HT-29 (cell line): ENCODE results near the gene LMBR1L. TPM values are rescaled to one million over a fixed set of nuclear protein-coding genes. Genes with fewer than 3 reads are reported as not detected.
A peak's percentile ranks its signal among the peaks of the same experiment; 100 is the strongest.
"Not testable (repeated sequence)": the region's sequence is repeated elsewhere in the genome, so short reads cannot be mapped to it uniquely, and the experiment has no call there.

Experiments used
- DNase-seq: peaks from one replicate; pipeline ENCODE4 v3.0.0-alpha.2; 2015; ENCODE audit warnings: low spot score
- total RNA-seq: library from RNA; depleted of rRNA; stranded (reverse); fragments of >200 nt; shearing (Covaris generic); gene quantifications from 2 replicates; pipeline ENCODE4 v1.2.3, GENCODE V29; 2014; rRNA removed

LMBR1L gene, protein sequence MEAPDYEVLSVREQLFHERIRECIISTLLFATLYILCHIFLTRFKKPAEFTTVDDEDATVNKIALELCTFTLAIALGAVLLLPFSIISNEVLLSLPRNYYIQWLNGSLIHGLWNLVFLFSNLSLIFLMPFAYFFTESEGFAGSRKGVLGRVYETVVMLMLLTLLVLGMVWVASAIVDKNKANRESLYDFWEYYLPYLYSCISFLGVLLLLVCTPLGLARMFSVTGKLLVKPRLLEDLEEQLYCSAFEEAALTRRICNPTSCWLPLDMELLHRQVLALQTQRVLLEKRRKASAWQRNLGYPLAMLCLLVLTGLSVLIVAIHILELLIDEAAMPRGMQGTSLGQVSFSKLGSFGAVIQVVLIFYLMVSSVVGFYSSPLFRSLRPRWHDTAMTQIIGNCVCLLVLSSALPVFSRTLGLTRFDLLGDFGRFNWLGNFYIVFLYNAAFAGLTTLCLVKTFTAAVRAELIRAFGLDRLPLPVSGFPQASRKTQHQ
- total RNA-seq: 16.1 and 24.6 TPM in 2 replicates

DNA sequence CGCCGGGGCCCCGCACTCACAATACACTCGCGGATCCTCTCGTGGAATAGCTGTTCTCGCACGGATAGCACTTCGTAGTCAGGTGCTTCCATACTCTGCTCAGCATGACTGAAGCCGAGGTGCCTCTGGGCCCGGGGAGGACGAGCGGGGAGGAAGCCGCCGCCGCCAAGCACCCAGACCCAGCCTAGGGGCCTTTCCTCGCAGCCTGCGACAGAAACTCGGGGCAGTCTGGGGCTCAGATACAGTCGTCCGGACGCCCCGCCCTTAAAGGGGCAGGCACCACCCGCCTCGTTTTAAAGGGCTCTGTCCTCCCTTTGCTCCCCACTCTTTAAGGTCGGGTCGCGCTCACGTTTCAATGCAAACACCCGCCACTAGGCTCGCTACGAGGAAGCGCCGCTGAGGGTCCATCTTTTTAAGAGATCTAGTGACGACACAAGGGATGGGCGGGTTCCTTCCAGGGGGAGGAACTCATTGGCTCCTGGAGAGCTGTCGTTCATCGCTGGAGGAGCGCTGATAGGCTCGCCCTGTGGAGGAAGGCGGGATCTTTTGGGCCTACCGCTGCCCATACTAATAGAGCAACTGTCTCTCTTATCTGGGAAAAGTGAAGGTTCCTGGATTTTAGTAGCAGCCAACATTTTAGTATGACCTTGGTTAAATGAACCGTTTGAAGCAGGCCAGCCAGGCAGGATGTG, at the start of gene LMBR1L:
Gene LMBR1L (minus strand): TSS at position 384 of the 692 bp plus-strand sequence. CDS start 292 bp downstream, at position 92.
- DNase-seq: peak; percentile 98

- DNase-seq: no peak
Observed at GRCh38 chr12:49160399-49160798, 49.8 kb upstream of the LMBR1L start.

GRCh38 chr12:49154221-49154620, 43.6 kb upstream of the LMBR1L start:
- no peak for DNase-seq

GRCh38 chr12:49147384-49147783, 36.7 kb upstream of the LMBR1L start:
- DNase-seq: no peak

DNA sequence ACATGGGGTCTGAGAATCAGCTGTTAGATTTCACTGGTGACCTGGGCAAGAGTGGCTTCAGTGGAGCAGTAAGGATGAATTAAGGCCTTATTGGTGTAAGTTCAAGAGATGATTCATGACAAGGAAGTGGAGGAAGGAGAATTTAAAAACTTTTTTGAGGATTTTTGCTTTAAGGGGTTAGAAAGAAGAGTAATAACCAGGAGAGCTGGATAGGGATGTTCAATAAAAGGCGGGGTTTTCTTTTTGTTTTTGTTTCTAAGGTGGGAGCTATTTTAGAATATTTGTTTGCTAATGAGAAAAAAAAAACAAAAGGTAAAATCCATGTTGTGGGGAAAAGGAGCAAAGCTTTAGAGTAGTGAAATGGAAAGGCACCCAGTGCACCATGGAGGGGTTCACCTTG, 35.8 kb upstream of the LMBR1L start:
- no peak for DNase-seq

DNA sequence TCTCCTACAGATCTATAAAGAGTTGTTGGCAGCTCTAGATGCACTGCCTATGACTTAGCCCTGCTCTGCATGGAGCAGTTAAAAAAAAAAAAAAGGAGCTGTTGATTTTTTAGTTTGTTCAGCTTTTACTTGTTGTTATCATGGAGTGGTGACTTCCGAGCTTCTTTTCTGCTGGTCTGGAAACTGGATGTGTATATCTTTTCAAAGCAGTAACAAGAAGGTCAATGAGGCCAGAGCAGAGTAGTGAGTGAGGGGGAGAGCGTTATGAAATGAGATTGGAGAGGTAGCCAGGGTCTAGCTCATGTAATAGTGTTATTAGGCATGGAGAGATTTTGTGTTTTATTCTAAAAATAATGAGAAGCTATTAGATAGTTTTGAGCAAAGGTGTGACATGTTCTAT, 33.7 kb upstream of the LMBR1L start:
- DNase-seq: no peak

GRCh38 chr12:49138999-49139398, 28.4 kb upstream of the LMBR1L start:
- DNase-seq: no peak

DNA sequence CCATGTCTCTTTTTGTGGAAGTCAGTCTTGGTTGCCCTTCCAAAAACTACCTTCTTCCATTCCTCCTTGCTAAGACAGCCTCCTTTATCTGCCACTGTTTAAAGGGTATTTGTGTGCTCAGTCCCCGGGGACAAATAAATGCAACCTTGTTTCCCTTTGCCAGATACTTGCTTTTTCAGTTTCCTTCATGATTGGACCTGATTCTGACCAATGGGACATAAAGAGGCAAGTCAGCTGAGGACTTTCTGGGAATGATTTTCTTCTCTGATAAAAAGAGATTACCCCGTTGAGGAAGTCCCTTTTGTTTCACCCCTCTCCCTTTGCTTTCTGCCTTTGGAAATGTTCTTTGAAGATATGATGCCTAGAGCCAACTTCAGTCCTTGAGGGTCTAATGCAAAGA, 27.9 kb upstream of the LMBR1L start:
- DNase-seq: no peak

DNA sequence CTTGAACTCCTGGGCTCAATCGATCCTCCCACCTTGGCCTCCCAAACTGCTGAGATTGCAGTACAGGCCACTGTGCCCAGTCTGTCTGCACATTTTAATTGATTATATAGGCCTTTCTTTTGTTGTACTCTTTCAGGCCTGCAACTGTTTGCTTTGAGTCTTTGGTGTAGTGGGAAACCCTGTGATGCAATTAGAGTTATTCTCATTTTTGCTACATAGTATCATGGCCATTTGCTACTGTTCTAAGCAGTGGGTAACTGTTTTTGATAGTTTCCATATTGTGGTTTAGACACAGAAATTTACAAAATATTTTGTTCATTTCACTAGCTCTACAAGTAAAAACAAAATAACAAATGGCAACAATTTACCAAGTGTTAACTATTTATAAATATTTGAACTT, 26.8 kb upstream of the LMBR1L start:
- DNase-seq: no peak

- not testable (repeated sequence) for DNase-seq
Observed at GRCh38 chr12:49136997-49137396, 26.4 kb upstream of the LMBR1L start.

DNA sequence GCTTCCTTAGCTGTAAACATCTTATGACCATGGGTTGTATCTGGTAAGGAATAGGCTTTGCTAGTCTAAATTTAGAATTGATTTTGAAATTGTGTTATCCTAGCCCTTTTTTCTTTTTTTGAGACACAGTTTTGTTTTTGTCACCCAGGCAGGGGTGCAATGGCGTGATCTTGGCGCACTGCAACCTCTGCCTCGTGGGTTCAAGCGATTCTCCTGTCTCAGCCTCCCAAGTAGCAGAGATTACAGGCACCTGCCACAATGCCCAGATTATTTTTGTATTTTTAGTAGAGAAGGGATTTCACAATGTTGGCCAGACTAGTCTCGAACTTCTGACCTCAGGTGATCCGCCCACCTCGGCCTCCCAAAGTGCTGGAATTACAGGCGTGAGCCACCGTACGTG, 22.9 kb upstream of the LMBR1L start:
- no peak for DNase-seq

- peak; percentile 11 for DNase-seq
Observed at GRCh38 chr12:49133014-49133413, 22.4 kb upstream of the LMBR1L start.

GRCh38 chr12:49131894-49132461, 21.3 kb upstream of the LMBR1L start:
- peak; percentile 68 for DNase-seq

- peak; percentile 89 for DNase-seq
Observed at GRCh38 chr12:49131051-49131893, 20.6 kb upstream of the LMBR1L start, which contains the start of gene TUBA1B. Gene TUBA1B (minus strand): TSS chr12:49131395. CDS start chr12:49131300, 95 bp downstream.

DNA sequence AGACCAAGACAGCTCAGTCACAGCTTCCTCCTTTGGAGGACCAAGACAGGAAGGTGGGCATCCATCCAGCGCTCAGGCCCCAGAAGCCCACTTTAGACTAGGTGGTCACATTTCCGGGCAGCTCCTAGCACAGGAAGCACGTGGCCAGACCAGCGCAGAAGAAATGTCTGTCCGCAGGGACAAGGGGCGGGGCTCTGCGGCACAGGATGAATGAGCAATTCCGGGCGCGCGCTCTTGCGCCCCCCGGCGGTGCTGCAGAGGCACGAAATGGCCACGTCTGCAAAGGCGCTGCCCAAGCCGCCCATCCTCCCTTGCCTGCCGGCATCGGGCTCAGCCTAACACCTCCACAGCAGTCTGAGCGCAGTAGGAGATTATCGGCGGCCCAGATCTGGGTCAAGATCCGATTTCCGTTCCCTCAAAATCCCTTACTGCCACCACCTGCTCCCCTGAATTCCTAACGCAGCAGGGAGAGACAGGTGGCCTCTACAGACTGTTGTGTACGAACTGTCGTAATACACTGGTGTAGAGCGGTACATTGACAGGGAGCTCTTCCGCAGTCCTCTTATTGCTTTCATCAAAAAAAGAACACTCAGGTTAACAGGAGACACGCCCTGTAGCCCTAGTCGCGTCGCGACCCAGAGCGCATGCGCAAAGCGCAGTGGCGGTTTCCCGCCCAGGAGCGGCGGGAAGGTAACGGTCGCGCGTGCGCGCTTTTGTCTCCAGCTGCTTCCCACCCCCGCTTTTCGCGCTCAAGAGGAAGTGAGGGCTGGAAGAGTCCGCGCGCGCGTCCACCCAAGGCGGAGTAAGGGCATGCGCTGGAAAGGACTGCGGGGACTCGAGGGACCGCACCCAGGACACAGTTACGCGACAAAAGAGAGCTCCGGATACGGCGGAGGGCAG, 19.8 kb upstream of the LMBR1L start:
- DNase-seq: peak; percentile 96

- DNase-seq: no peak
Observed at GRCh38 chr12:49129332-49130150, 18.9 kb upstream of the LMBR1L start.

DNA sequence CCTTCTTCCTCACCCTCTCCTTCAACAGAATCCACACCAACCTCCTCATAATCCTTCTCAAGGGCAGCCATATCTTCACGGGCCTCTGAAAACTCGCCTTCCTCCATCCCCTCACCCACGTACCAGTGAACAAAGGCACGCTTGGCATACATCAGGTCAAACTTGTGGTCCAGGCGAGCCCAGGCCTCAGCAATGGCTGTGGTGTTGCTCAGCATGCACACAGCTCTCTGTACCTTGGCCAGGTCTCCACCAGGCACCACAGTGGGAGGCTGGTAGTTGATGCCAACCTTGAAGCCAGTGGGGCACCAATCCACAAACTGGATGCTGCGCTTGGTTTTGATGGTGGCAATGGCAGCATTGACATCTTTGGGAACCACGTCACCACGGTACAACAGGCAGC, 17.3 kb upstream of the LMBR1L start:
- DNase-seq: not testable (repeated sequence)

- peak; percentile 13 for DNase-seq
Observed at GRCh38 chr12:49126852-49127763, 16.5 kb upstream of the LMBR1L start.
